H9 (cell line): ENCODE measurements around the gene VEGFC. TPM values are rescaled to one million over a fixed set of nuclear protein-coding genes. Genes with fewer than 3 reads are reported as not detected.

Source experiments
- DNase-seq: peaks from one replicate; pipeline ENCODE4 v3.0.0-alpha.2; 2017
- H2AFZ ChIP-seq: one replicate; pipeline ENCODE4 v1.6.1; 2013; ENCODE audit warnings: mild to moderate bottlenecking, low read length, control low read depth, moderate library complexity
- H2AK5ac ChIP-seq: 2 replicates; pipeline ENCODE4 v1.6.1; 2013; ENCODE audit warnings: low read length, control low read depth, mixed read lengths; ENCODE audit not compliant: insufficient read length
- H2BK120ac ChIP-seq: one replicate; pipeline ENCODE4 v1.6.1; 2013; ENCODE audit warnings: low read depth, mild to moderate bottlenecking, low read length, control low read depth, inconsistent platforms; ENCODE audit not compliant: poor library complexity, severe bottlenecking
- H2BK12ac ChIP-seq: 2 replicates; pipeline ENCODE4 v1.6.1; 2013; ENCODE audit warnings: low read length, control low read depth, mixed read lengths, low read depth; ENCODE audit not compliant: insufficient read length
- H2BK15ac ChIP-seq: 2 replicates; pipeline ENCODE4 v1.6.1; 2013; ENCODE audit warnings: low read depth, low read length, control low read depth
- H2BK20ac ChIP-seq: one replicate; pipeline ENCODE4 v1.6.1; 2013; ENCODE audit warnings: low read depth, mild to moderate bottlenecking, low read length, control low read depth, inconsistent platforms; ENCODE audit not compliant: poor library complexity, severe bottlenecking
- H2BK5ac ChIP-seq: 2 replicates; pipeline ENCODE4 v1.6.1; 2013; ENCODE audit warnings: low read length, control low read depth, mixed read lengths; ENCODE audit not compliant: insufficient read length
- H3K14ac ChIP-seq: 2 replicates; pipeline ENCODE4 v1.6.1; 2013; ENCODE audit warnings: low read length, control low read depth; ENCODE audit not compliant: insufficient read depth
- H3K18ac ChIP-seq: 2 replicates; pipeline ENCODE4 v1.6.1; 2013; ENCODE audit warnings: low read depth, mild to moderate bottlenecking, mixed read lengths, low read length, control low read depth; ENCODE audit not compliant: insufficient read length
- H3K23ac ChIP-seq: 2 replicates; pipeline ENCODE4 v1.6.1; 2013; ENCODE audit warnings: low read length, control low read depth, mixed read lengths, low read depth; ENCODE audit not compliant: insufficient read length
- H3K23me2 ChIP-seq: 2 replicates; pipeline ENCODE4 v1.6.1; 2013; ENCODE audit warnings: low read depth, mild to moderate bottlenecking, mixed read lengths, low read length, control low read depth; ENCODE audit not compliant: insufficient read length, poor library complexity, severe bottlenecking
- H3K27ac ChIP-seq: 2 replicates; pipeline ENCODE4 v1.5.1; 2013; ENCODE audit warnings: low read length, control low read depth, mixed read lengths, low read depth; ENCODE audit not compliant: insufficient read length
- H3K27me3 ChIP-seq: 2 replicates; pipeline ENCODE4 v1.6.1; 2013; ENCODE audit warnings: low read length, control low read depth, inconsistent platforms; ENCODE audit not compliant: insufficient read depth
- H3K4ac ChIP-seq: 2 replicates; pipeline ENCODE4 v1.6.1; 2013; ENCODE audit warnings: low read depth, mild to moderate bottlenecking, control low read depth, inconsistent platforms, low read length, moderate library complexity
- H3K4me1 ChIP-seq: 2 replicates; pipeline ENCODE4 v1.6.1; 2013; ENCODE audit warnings: low read length, control low read depth, inconsistent platforms; ENCODE audit not compliant: insufficient read depth
- H3K4me2 ChIP-seq: 2 replicates; pipeline ENCODE4 v1.6.1; 2013; ENCODE audit warnings: low read length, control low read depth, mixed read lengths; ENCODE audit not compliant: insufficient read length, insufficient read depth
- H3K56ac ChIP-seq: 2 replicates; pipeline ENCODE4 v1.6.1; 2013; ENCODE audit warnings: low read depth, mild to moderate bottlenecking, mixed read lengths, low read length, control low read depth; ENCODE audit not compliant: insufficient read length
- H3K79me1 ChIP-seq: 2 replicates; pipeline ENCODE4 v1.6.1; 2013; ENCODE audit warnings: low read depth, mild to moderate bottlenecking, moderate library complexity, low read length, control low read depth, inconsistent platforms; ENCODE audit not compliant: insufficient read depth, poor library complexity, severe bottlenecking
- H3K79me2 ChIP-seq: 2 replicates; pipeline ENCODE4 v1.6.1; 2013; ENCODE audit warnings: low read length, control low read depth, inconsistent platforms; ENCODE audit not compliant: insufficient read depth
- H3K9ac ChIP-seq: 2 replicates; pipeline ENCODE4 v1.6.1; 2013; ENCODE audit warnings: low read length, control low read depth, mixed read lengths; ENCODE audit not compliant: insufficient read length; ENCODE audit errors: extremely low read depth
- H3K9me3 ChIP-seq: one replicate; pipeline ENCODE4 v1.6.1; 2013; ENCODE audit warnings: low read depth, low read length, inconsistent platforms; ENCODE audit not compliant: control insufficient read depth
- H3T11ph ChIP-seq: one replicate; pipeline ENCODE4 v1.6.1; 2013; ENCODE audit warnings: mild to moderate bottlenecking, low read length, control low read depth, inconsistent platforms
- H4K20me1 ChIP-seq: one replicate; pipeline ENCODE4 v1.6.1; 2013; ENCODE audit not compliant: control insufficient read depth, insufficient read length, insufficient read depth
- H4K5ac ChIP-seq: 2 replicates; pipeline ENCODE4 v1.6.1; 2013; ENCODE audit warnings: low read depth, mild to moderate bottlenecking, mixed read lengths, low read length, control low read depth; ENCODE audit not compliant: insufficient read length
- H4K8ac ChIP-seq: replicated peaks from 2 replicates; pipeline ENCODE4 v1.6.1; 2013; ENCODE audit warnings: low read length, control low read depth, mixed read lengths, low read depth; ENCODE audit not compliant: insufficient read length
- H4K91ac ChIP-seq: 2 replicates; pipeline ENCODE4 v1.6.1; 2013; ENCODE audit warnings: low read depth, mild to moderate bottlenecking, moderate library complexity, mixed read lengths, low read length, control low read depth; ENCODE audit not compliant: insufficient read length
- H3K27ac Mint-ChIP-seq, 3 experiments: 2 replicates in 2 of 3; 3 replicates in 1 of 3; pipeline ENCODE4 v1.8.0; 2020 to 2021; ENCODE audit warnings: mixed read lengths in 3 of 3, mild to moderate bottlenecking in 1 of 3, moderate library complexity in 1 of 3
- H3K27me3 Mint-ChIP-seq: 2 replicates; pipeline ENCODE4 v1.8.0; 2021; ENCODE audit warnings: low read depth, mild to moderate bottlenecking, moderate library complexity, mixed read lengths
- H3K36me3 Mint-ChIP-seq, 3 experiments: 2 replicates in 2 of 3; 3 replicates in 1 of 3; pipeline ENCODE4 v1.8.0; 2020 to 2021; ENCODE audit warnings: low read depth in 3 of 3, mixed read lengths in 3 of 3; ENCODE audit not compliant: insufficient read depth in 1 of 3
- H3K4me1 Mint-ChIP-seq, 2 experiments: 2 replicates each; pipeline ENCODE4 v1.8.0; 2020; ENCODE audit warnings: mixed read lengths in 2 of 2
- H3K4me3 Mint-ChIP-seq, 2 experiments: 2 replicates in 1 of 2; 3 replicates in 1 of 2; pipeline ENCODE4 v1.8.0; 2020 to 2021; ENCODE audit warnings: mild to moderate bottlenecking in 2 of 2, mixed read lengths in 2 of 2, moderate library complexity in 1 of 2
- H3K9me3 Mint-ChIP-seq, 2 experiments: 2 replicates in 1 of 2; 3 replicates in 1 of 2; pipeline ENCODE4 v1.8.0; 2020; ENCODE audit warnings: mild to moderate bottlenecking in 2 of 2, mixed read lengths in 2 of 2, moderate library complexity in 1 of 2
- WGBS: extraction: QIAGEN DNeasy Blood & Tissue Kit; methylation state at CpG from one replicate; pipeline ENCODE4 v1.1.7; 2013; ENCODE audit warnings: missing lambda C conversion rate, low lambda C conversion rate, mixed read lengths; ENCODE audit not compliant: insufficient read length; ENCODE audit errors: extremely low coverage; 5-methylcytosine and 5-hydroxymethylcytosine counted together
- total RNA-seq: library from RNA; stranded (reverse); gene quantifications from 2 replicates; pipeline ENCODE4 v1.2.1, GENCODE V29; 2021
- TF ChIP-seq, protein P1 (sequence below): fragments of 200-600 bp; sonication (generic); conservative IDR thresholded peaks from 3 replicates; pipeline ENCODE4 v1.8.0; 2021; ENCODE audit warnings: antibody characterized with exemption, mild to moderate bottlenecking

VEGFC gene
- total RNA-seq, 1 experiment from 2014 or later: 0.46 TPM

DNA sequence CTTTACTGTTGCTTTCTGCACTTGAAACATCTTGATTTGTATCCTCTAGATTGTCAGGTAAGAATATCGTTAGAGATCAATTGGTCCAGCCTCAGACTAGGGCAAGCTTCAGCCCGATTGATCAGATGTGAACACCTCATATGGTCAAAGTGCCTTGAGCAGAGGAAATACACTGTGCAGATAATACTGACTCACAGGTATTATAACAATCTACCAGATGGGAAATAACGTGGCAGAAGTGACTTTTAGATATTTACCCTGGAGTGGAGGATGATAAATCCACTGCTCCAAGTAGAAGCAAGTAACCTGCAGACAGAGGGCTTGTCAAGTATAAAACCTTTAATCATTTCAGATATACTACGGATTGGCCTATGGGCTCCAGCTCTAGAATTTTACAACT, 17.9 kb downstream of the VEGFC start:
- no peak overlapping the region for H2AK5ac ChIP-seq
- H3K36me3 Mint-ChIP-seq: no peaks in the 10 kb centered on the region
- H3K79me2 ChIP-seq: no peaks in the 10 kb centered on the region
- no peaks in the 10 kb centered on the region for H3K79me1 ChIP-seq
- H4K91ac ChIP-seq: no peak overlapping the region
- H3K4me3 Mint-ChIP-seq: no peak overlapping the region
- no peaks in the 10 kb centered on the region for H4K20me1 ChIP-seq
- H3K18ac ChIP-seq: no peak overlapping the region
- TF ChIP-seq, protein P1, sequence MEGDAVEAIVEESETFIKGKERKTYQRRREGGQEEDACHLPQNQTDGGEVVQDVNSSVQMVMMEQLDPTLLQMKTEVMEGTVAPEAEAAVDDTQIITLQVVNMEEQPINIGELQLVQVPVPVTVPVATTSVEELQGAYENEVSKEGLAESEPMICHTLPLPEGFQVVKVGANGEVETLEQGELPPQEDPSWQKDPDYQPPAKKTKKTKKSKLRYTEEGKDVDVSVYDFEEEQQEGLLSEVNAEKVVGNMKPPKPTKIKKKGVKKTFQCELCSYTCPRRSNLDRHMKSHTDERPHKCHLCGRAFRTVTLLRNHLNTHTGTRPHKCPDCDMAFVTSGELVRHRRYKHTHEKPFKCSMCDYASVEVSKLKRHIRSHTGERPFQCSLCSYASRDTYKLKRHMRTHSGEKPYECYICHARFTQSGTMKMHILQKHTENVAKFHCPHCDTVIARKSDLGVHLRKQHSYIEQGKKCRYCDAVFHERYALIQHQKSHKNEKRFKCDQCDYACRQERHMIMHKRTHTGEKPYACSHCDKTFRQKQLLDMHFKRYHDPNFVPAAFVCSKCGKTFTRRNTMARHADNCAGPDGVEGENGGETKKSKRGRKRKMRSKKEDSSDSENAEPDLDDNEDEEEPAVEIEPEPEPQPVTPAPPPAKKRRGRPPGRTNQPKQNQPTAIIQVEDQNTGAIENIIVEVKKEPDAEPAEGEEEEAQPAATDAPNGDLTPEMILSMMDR: no peak
- no peak overlapping the region for H2BK120ac ChIP-seq
- H3K4me1 ChIP-seq: no peaks in the 10 kb centered on the region
- no peak overlapping the region for H3K23ac ChIP-seq
- H2BK5ac ChIP-seq: no peak overlapping the region
- H2BK15ac ChIP-seq: no peak overlapping the region
- no peak overlapping the region for H3K4ac ChIP-seq
- no peaks in the 10 kb centered on the region for H3K9me3 ChIP-seq
- H3K4me1 Mint-ChIP-seq: no peaks in the 10 kb centered on the region
- no peak for DNase-seq
- WGBS: no CpG with 5 or more reads among the region's 4 CpGs
- H3K27ac ChIP-seq: no peak overlapping the region
- no peaks in the 10 kb centered on the region for H3K9me3 Mint-ChIP-seq
- H3K27me3 Mint-ChIP-seq: no peaks in the 10 kb centered on the region
- H3K23me2 ChIP-seq: no peaks in the 10 kb centered on the region
- no peak overlapping the region for H3K4me2 ChIP-seq
- no peak overlapping the region for H3T11ph ChIP-seq
- no peak overlapping the region for H3K9ac ChIP-seq
- H2AFZ ChIP-seq: no peak overlapping the region
- H2BK12ac ChIP-seq: no peak overlapping the region
- H3K14ac ChIP-seq: no peak overlapping the region
- no peak overlapping the region for H4K8ac ChIP-seq
- H4K5ac ChIP-seq: no peak overlapping the region
- no peak overlapping the region for H3K56ac ChIP-seq
- no peaks in the 10 kb centered on the region for H3K27me3 ChIP-seq
- no peak overlapping the region for H3K27ac Mint-ChIP-seq
- H2BK20ac ChIP-seq: no peak overlapping the region
